Measurements from ENCODE around the gene TTLL4. TPM values are rescaled to one million over a fixed set of nuclear protein-coding genes. Genes with fewer than 3 reads are reported as not detected.

TTLL4 gene
- total RNA-seq, 1 donor from 2014 or later, result 39.8 TPM

DNA sequence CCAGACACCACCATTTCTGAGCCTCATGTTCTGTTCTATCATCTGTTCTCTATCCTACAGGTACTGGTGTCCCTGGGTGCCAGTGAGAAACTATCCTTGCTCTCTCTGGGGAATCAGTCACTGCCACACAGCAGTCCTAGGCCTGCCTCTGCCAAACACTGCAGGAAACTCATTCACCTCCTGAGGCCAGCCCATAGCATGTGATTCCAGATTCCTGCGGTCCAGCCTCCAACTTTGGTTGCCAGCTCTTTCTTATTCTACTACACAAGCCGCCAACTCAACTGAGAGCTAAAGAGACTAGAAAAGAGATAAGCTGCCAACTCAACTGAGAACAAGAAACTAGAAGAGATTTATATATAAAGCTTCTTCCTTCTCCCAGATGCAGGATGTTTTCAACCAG is 8.8 kb upstream of the TTLL4 start:
- TF ChIP-seq EZH2phosphoT487 (IDR thresholded peaks at IDR 0.05) (no peak), EZH2 (IDR thresholded peaks at IDR 0.05) (no peak)
- TF ChIP-seq, protein P1, sequence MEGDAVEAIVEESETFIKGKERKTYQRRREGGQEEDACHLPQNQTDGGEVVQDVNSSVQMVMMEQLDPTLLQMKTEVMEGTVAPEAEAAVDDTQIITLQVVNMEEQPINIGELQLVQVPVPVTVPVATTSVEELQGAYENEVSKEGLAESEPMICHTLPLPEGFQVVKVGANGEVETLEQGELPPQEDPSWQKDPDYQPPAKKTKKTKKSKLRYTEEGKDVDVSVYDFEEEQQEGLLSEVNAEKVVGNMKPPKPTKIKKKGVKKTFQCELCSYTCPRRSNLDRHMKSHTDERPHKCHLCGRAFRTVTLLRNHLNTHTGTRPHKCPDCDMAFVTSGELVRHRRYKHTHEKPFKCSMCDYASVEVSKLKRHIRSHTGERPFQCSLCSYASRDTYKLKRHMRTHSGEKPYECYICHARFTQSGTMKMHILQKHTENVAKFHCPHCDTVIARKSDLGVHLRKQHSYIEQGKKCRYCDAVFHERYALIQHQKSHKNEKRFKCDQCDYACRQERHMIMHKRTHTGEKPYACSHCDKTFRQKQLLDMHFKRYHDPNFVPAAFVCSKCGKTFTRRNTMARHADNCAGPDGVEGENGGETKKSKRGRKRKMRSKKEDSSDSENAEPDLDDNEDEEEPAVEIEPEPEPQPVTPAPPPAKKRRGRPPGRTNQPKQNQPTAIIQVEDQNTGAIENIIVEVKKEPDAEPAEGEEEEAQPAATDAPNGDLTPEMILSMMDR (IDR thresholded peaks at IDR 0.05), result no peak
- no peaks in the 10 kb centered on the region for H3K27me3 ChIP-seq
- no peaks in the 10 kb centered on the region for H4K20me1 ChIP-seq (ENCODE audit: low read depth)
- Mint-ChIP-seq H3K27me3 (ENCODE audit: insufficient read depth, low read depth) (peaks cover 3% of the 10 kb centered on the region), H3K4me1 (no peaks in the 10 kb centered on the region), H3K27ac (no peak overlapping the region), H3K9me3 (no peaks in the 10 kb centered on the region), H3K4me3 (no peak overlapping the region), H3K36me3 (peaks cover 19% of the 10 kb centered on the region)
- H3K4me1 ChIP-seq, result no peaks in the 10 kb centered on the region
- no peak overlapping the region for H3K9ac ChIP-seq
- H3K4me3 ChIP-seq, result no peak overlapping the region
- H3K4me2 ChIP-seq, result no peak overlapping the region
- no peaks in the 10 kb centered on the region for H3K36me3 ChIP-seq
- no peak overlapping the region for H3K27ac ChIP-seq
- H2AFZ ChIP-seq (replicated peaks), result no peak overlapping the region
- H3K79me2 ChIP-seq (ENCODE audit: low read depth), result no peaks in the 10 kb centered on the region
- H3K9me3 ChIP-seq (ENCODE audit: low read depth), result no peaks in the 10 kb centered on the region
- peaks cover 4% of the 10 kb centered on the region for H3F3A ChIP-seq (ENCODE audit: low read depth)
- DNase-seq (ENCODE audit: low spot score), result no peak

GRCh38 chr2:218703341-218703740 is 7.3 kb upstream of the TTLL4 start:
- DNase-seq (ENCODE audit: low spot score), result no peak
- TF ChIP-seq EZH2 (IDR thresholded peaks at IDR 0.05), result no peak
- TF ChIP-seq, protein P1 (IDR thresholded peaks at IDR 0.05), result no peak
- no peak for TF ChIP-seq EZH2phosphoT487 (IDR thresholded peaks at IDR 0.05)
- no peak overlapping the region for H3K4me3 Mint-ChIP-seq
- peaks cover 4% of the 10 kb centered on the region for H3F3A ChIP-seq (ENCODE audit: low read depth)
- H3K4me1 ChIP-seq, result no peaks in the 10 kb centered on the region
- peaks cover 17% of the 10 kb centered on the region for H3K36me3 Mint-ChIP-seq
- H3K27ac Mint-ChIP-seq, result no peak overlapping the region
- H4K20me1 ChIP-seq (ENCODE audit: low read depth), result no peaks in the 10 kb centered on the region
- peaks cover 3% of the 10 kb centered on the region for H3K27me3 Mint-ChIP-seq (ENCODE audit: insufficient read depth, low read depth)
- H3K27ac ChIP-seq, result no peak overlapping the region
- no peaks in the 10 kb centered on the region for H3K27me3 ChIP-seq
- H3K9me3 Mint-ChIP-seq, result no peaks in the 10 kb centered on the region
- no peaks in the 10 kb centered on the region for H3K79me2 ChIP-seq (ENCODE audit: low read depth)
- no peak overlapping the region for H3K4me3 ChIP-seq
- no peaks in the 10 kb centered on the region for H3K36me3 ChIP-seq
- no peak overlapping the region for H3K9ac ChIP-seq
- no peaks in the 10 kb centered on the region for H3K4me1 Mint-ChIP-seq
- H3K9me3 ChIP-seq (ENCODE audit: low read depth), result no peaks in the 10 kb centered on the region
- H3K4me2 ChIP-seq, result no peak overlapping the region
- no peak overlapping the region for H2AFZ ChIP-seq (replicated peaks)

DNA sequence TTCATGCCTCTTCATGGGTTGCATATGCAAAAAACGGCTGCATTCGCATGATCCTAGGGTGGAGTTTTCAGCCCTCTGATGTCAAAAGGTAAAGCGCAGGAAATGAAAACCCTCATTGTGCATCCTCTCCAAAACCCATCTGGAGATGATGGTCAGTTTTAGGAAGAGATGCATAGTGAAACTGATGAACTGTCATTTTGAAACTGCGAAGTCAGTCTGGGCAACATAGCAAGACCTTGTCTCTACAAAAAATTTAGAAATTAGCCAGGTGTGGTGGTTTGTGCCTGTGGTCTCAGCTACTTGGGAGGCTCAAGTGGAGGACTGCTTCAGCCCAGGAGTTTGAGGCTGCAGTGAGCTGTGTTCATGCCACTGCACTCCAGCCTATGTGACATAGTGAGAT is 2.5 kb upstream of the TTLL4 start:
- Histone ChIP-seq H3K79me2 (ENCODE audit: low read depth) (peaks cover 24% of the 10 kb centered on the region), H3K27ac (no peak overlapping the region), H4K20me1 (ENCODE audit: low read depth) (peaks cover under 1% of the 10 kb centered on the region), H2AFZ (replicated peaks) (no peak overlapping the region), H3K4me2 (no peak overlapping the region), H3K9me3 (ENCODE audit: low read depth) (no peaks in the 10 kb centered on the region), H3K4me1 (no peaks in the 10 kb centered on the region), H3K36me3 (no peaks in the 10 kb centered on the region), H3F3A (ENCODE audit: low read depth) (no peaks in the 10 kb centered on the region), H3K27me3 (no peaks in the 10 kb centered on the region), H3K4me3 (no peak overlapping the region), H3K9ac (no peak overlapping the region)
- TF ChIP-seq EZH2 (IDR thresholded peaks at IDR 0.05) (no peak), EZH2phosphoT487 (IDR thresholded peaks at IDR 0.05) (no peak)
- TF ChIP-seq, protein P1 (IDR thresholded peaks at IDR 0.05), result no peak
- DNase-seq (ENCODE audit: low spot score), result no peak
- H3K4me1 Mint-ChIP-seq, result peaks cover 7% of the 10 kb centered on the region
- no peaks in the 10 kb centered on the region for H3K27me3 Mint-ChIP-seq (ENCODE audit: insufficient read depth, low read depth)
- H3K36me3 Mint-ChIP-seq, result no peaks in the 10 kb centered on the region
- no peaks in the 10 kb centered on the region for H3K9me3 Mint-ChIP-seq
- H3K4me3 Mint-ChIP-seq, result no peak overlapping the region
- H3K27ac Mint-ChIP-seq, result no peak overlapping the region
